HK-2 (cell line): ENCODE measurements around the gene LTF.
"Not testable (repeated sequence)": the region's sequence is repeated elsewhere in the genome, so short reads cannot be mapped to it uniquely, and the experiment has no call there.

Experiments
- DNase-seq: peaks from one replicate; pipeline ENCODE4 v3.0.0-alpha.2; 2018; ENCODE audit not compliant: unreplicated experiment

LTF gene

DNA sequence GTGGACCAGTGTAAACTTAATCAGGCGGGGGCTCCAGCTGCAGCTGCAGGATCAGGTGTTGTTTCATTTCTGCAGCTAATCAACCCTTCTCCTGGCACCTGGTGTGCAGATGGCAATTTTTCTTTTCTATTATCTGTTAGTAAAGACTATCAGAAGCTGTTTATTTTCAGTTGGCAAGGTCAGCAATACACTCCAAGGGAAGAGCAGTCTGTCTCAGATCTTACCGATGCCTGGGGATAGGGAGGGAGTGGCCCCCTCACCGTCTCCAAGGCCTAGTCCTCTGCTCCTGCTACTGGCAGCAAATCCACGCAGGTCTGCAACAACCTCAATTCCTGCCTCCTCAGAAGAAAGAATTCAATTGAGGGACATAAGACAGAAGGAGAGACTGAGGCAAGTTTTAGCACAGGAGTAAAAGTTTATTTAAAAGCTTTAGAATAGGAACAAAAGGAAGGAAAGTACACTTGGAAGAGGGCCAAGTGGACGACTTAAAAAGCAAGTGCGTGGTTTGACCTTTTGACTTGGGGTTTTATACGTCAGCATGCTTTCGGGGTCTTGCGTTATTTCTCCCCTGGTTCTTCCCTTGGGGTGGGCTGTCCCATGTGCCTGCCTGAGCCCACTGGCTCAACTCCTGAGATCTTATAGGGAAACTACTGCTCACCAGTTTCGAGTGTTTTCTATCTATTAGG lies 48.4 kb downstream of the LTF start:
- DNase-seq, result no peak

DNA sequence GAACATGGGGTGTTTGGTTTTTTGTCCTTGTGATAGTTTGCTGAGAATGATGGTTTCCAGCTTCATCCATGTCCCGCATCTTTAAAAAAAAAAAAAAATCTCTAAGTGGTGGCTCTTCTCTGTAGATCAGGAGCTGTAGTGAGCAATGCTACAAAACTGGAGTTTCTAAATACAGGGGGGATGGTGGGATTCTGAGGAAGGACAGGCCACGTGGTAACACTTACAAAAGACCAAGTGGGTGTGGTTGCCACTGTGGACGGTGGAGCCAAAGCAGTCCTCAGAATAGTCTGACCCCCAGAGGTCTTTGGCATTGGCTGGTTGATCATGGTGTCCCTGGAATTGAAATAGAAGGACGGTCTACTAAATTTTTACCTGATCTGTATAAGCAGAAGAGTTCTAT lies 50.0 kb downstream of the LTF start:
- no peak for DNase-seq

- DNase-seq, result no peak
Observed at GRCh38 chr3:46413951-46414350, 50.8 kb downstream of the LTF start.

DNA sequence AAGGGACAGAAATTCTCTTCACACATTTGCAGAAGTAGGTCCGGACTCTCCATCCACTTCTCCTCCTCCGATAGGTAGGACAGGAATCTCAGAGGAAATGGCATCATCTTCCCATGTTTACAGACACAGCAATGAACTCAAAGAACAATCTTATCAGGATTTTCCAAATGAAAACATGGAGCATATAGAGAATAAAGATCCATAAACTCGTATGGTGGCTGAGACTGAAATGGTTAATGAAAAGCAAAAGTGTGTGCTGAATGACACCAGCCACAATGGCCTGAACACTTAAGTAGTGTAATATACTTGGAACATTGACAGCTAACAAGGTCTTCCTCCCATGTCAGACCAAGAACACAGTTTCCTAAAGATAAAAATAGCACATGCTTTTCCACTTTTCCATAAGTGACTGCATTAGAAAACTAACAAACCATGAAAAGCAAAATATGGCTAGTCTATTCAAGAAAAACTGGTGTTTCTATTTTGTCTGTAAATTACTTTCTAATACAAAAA lies 51.9 kb downstream of the LTF start:
- no peak for DNase-seq

DNA sequence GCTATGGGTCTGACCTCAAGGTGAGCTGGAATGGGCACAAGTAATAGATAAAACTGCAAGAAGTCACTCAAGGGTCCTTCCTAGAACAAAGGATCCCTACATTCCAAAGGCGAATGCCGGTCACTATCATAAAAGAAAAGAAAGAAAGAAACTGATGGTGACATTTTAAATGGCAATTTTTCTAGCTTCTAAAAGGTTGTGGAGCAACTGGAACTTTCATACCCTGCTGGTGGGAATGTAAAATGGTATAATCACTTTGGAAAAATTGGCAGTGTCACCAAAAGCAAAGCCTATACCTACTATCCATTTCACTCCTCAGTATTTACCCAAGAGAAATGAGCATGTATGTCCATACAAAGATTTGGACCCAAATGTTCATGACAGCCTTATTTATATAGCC lies 53.4 kb downstream of the LTF start:
- DNase-seq, result no peak

DNA sequence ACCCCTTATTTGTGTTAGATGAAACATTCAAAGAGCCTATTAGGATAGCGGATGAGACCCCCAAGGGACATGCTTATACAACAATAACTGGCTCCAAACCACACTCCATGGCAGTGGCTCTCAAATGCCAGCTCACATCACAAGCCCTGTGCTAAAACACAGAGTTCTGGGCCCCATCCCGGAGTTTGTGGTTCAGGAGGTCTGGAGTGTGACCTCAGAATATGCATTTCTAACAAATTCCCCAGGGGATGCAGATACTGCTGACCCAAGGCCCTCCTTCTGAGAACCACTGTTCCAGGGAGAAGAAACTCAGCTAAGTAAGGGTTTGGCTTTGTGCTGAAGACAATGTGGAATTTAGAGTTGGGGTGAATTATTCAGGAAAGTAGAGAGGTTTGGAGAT lies 54.0 kb downstream of the LTF start:
- no peak for DNase-seq

DNA sequence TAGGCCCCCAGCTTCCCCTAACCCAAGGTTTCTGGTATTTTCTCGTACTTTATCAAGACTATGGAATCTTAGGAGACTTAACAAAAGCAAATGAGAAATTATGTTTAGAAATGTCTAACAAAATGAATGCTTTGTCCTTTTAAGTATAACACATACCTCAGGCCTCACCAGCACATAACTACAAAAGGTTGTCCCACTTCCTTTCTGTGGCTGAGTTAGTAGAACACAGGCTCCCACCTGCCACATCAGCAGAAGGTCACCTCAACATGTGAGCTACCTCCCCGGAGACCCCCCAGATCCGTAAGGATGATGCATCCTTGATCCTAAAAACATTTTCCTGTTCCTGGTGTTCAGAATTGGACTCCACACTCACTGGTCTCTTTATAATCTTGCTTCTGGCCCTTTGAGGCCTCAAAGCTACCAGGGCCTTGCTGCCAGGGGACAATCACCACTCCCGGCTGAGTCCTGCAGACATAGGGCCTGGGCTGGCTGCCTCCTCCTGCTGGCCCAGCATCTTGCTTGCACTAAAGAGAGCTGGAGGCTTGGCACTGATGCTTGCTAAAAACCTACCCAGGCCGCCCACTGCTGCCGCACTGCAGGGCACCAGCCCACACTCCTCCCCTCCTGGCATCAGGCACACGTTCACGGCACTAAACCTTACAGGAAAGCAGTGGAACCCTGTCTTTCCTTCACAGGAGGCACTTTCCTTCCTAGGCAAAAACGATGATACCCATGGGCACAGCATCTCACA lies 54.8 kb downstream of the LTF start:
- no peak for DNase-seq

DNA sequence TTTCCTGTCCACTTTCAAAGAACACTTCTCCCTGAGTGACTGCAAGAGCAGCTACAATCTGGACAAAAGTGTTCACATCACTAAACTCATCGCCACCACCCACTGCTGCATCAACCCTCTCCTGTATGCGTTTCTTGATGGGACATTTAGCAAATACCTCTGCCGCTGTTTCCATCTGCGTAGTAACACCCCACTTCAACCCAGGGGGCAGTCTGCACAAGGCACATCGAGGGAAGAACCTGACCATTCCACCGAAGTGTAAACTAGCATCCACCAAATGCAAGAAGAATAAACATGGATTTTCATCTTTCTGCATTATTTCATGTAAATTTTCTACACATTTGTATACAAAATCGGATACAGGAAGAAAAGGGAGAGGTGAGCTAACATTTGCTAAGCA lies 55.9 kb downstream of the LTF start:
- DNase-seq, result no peak

DNA sequence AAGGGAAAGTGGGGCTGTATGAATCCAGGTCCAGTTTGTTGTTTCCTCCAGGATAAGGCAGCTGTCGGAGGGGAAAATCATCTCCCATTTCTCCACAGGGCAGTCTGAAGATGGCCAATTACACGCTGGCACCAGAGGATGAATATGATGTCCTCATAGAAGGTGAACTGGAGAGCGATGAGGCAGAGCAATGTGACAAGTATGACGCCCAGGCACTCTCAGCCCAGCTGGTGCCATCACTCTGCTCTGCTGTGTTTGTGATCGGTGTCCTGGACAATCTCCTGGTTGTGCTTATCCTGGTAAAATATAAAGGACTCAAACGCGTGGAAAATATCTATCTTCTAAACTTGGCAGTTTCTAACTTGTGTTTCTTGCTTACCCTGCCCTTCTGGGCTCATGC lies 56.7 kb downstream of the LTF start:
- DNase-seq, result no peak

DNA sequence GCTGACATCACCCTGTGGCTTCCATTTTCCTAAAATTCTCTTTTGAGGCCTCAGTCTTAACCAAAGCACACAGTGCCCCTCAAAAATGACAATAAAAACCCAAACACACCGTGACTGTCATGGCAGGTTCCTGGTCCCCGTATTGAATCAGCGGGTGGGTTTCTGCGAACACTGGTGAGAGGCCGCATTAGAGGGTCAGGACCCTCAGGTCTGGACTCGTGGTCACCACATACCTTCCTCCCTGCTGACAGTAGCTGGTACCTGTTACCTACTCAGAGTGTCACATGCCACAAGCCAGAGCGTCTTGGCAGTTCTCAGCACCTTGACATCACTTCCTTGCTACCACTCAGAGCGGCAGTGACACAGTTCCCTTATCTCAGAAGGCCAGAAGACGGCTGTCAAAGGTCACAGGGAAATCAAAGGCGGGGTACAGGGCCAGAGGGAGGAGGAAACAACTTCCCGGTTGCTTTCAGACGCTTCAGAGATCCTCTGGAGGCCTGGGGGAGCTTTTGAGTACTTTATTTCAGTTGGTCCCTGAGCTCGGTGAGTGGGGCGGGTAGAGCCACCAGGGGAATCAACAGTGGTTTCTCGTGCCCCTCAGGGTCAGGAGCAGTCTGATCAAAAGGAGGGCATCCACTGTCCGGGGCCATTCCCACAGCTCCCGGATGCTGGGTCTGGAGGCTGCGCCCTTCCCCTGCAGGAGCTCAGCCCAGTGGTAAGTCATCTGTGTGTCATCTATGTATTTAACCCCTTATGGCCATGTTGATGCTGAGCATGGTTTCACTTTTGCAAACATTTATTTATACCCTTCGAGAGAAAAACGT lies 57.7 kb downstream of the LTF start, which contains the start of the genes CCR5AS and CCRL2:
TSS of gene CCR5AS (minus strand) at position 279 of the 824 bp plus-strand sequence.
TSS of gene CCRL2 (plus strand) at position 472 of the 824 bp plus-strand sequence. CDS start 821 bp downstream, outside the sequence.
- no peak for DNase-seq

DNA sequence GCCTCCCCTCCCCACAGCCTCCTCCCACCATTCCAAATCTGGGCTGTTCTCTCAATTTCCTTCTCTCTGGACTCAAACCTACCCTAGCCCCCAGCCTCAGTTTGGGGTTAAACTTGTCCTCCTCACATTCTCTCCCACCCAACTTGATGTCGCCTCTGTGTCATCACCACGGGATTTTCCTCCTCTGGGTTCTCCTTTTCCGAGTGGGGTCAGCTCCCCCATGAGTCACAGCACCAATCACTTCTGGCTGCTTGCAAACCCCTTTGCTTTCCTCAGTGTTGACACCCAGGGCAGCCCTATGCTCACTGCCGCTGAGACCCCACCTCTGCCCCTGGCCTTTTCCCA lies 58.3 kb downstream of the LTF start:
- DNase-seq, result no peak

DNA sequence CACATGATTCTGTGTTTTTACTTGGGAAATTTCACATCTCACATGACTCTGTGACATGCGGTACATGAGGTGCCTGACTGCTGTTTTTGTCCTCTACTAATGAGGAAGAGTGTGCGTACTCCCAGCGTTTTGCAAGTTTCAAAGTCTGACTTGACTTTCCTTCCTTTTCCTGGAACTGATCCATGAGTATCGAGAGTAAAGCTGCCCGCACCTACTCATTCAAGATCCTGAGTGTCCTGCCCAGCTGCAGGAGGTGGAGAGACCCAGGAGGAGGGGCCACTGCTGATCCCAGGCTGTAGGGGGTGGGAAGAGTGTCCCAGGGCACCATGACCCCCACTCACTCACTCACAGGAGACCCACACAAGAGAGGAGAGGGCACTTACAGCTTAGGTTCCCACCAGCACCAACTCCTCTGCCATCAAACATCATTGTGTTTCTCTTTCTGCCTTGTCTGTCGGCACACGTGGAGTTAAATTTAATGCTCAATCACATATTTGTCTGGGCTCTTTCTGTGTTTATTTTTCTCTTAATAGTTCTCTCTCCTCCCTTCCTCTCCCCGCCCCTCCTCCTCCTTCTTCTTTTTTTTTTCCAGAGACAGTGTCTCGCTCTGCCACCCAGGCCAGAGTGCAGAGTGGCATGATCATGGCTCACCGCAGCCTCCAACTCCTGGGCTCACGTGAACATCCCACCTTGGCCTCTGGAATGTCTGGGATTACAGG lies 59.2 kb downstream of the LTF start:
- no peak for DNase-seq

DNA sequence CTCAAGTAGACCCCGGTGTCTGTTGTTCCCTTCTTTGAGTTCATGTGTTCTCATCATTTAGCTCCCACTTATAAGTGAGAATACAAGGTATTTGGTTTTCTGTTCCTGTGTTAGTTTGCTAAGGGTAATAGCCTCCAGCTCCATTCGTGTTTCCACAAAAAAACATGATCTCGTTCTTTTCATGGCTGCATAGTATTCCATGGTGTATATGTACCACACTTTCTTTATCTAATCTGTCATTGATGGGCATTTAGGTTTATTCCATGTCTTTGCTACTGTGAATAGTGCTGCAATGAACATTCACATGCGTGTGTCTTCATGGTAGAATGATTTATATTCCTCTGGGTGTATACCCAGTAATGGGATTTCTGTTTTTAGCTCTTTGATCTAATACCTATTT lies 61.8 kb downstream of the LTF start:
- not testable (repeated sequence) for DNase-seq

DNA sequence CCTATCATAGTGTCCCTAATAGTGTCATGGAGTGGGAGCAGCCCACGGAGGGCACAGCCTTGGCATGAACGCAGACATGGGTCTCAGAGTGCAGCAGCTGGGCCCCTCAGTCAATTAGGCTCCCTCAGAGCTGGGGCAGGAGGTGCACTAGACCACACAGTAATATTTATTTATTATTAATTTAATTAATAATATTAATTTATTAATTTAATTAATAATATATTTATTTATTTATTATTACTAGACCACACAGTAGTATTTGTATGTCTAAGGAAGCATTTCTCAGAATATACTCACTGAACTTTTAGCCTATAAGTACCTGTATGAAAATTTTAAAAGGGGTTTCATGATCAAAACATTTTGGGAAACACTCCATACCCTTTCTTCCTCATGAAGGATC lies 63.1 kb downstream of the LTF start:
- DNase-seq, result no peak

- no peak for DNase-seq
Observed at GRCh38 chr3:46400846-46401245, 63.9 kb downstream of the LTF start.

GRCh38 chr3:46400000-46400734 lies 64.5 kb downstream of the LTF start:
- DNase-seq, result no peak

GRCh38 chr3:46399557-46399956 lies 65.1 kb downstream of the LTF start:
- no peak for DNase-seq

DNA sequence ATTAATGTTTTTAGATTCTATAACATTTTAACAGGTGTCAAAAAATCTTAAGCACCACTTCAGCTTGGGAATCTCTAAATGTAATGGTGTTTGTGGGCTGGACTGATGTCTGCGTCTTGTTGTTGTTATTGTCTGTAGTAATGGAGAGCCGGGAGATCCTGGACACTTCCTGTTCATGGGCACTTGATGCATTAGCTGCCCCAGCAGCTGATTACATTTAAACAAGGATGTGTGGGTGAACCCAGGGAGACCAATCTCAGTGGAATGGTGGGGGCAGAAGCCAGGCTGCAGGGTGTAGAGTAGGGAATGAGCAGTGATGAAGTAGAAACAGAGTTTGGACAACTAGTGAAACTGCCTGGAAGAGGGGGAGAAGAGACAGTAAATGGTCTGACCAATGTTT lies 65.6 kb downstream of the LTF start:
- no peak for DNase-seq

DNA sequence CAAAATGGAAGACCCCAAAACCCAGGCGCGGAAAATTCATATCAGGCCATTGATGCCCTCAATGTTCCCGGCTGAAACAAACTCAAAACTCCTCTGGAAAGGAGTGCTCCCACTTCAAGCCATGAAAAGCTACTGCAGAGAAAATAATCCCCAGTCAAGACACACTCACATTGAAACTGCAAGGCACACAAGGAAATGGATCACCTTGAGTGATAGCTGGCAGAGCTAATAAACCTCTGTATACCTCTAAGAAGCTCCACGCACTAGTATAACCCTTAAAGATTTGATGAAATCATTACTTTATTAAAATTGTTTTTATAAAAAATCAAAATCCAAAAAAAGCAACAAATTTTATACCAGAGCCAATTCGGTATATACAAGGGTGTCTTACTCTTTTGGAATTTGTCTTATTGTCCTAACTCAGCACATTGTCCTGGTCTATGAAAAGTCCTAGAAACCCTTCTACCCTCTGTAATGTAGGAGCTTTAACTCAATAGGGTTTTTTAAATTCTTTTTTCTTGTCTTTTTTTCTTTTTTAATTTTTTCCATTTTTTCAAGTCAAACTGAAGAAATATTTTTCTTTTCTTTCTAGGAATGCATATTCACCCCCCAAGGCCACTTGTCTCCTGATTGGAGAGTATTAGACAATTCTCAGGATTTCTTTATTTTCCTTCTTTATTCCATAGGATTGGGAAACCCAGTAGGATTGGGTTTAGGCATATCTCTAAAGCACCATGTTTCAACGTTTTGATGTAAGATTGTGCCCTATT lies 66.3 kb downstream of the LTF start:
- DNase-seq, result no peak

DNA sequence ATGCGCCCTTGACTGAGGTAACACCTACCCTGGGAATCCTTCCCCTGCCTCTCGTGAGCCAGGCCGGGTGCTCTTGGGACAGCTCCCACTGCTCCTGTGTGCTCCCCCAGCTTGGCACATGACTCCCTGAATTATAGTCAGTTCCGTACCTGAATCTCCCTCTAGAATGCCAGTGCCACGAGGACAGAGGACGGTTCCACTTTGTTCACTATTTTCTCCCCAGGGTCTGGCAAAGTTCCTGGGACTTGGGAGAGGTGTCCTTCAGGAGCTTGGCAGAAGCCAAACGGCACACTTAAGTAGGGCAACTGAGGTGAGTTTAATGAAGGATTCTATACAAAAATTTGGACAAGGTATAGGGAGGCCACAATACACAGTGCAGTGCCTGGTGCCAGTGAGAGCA lies 67.6 kb downstream of the LTF start:
- no peak for DNase-seq
